WTC11 (cell line): ENCODE measurements around the gene WNK2. TPM values are rescaled to one million over a fixed set of nuclear protein-coding genes. Genes with fewer than 3 reads are reported as not detected.

Experiments used
- ATAC-seq: fragments of 200-7000 bp; cut with Tn5 transposase; 2 replicates; pipeline ENCODE4 v1.10.0; 2021; ENCODE audit warnings: mild to moderate bottlenecking, moderate library complexity
- CTCF ChIA-PET: fragments of 300-600 bp; sonication (Branson Sonifier 250); formaldehyde crosslinking; loops from one replicate; lab custom pipeline; 2021; ENCODE audit warnings: antibody characterized with exemption; lab: Charles Lee
- POLR2A ChIA-PET: fragments of 350-600 bp; sonication (Branson Sonifier 250); formaldehyde crosslinking; loops from one replicate; lab custom pipeline; 2021; ENCODE audit warnings: antibody characterized with exemption; lab: Charles Lee
- DNase-seq: peaks from one replicate; pipeline ENCODE4 v3.0.0; 2021; ENCODE audit warnings: low spot score
- H3K27ac Mint-ChIP-seq: 2 replicates; pipeline ENCODE4 v1.8.0; 2021; ENCODE audit warnings: mixed read lengths
- H3K27me3 Mint-ChIP-seq: 2 replicates; pipeline ENCODE4 v1.8.0; 2021; ENCODE audit warnings: low read depth, mild to moderate bottlenecking, moderate library complexity, mixed read lengths
- H3K36me3 Mint-ChIP-seq: 2 replicates; pipeline ENCODE4 v1.8.0; 2021; ENCODE audit warnings: mixed read lengths
- H3K4me1 Mint-ChIP-seq: 2 replicates; pipeline ENCODE4 v1.8.0; 2022; ENCODE audit warnings: mixed read lengths
- H3K4me3 Mint-ChIP-seq: 2 replicates; pipeline ENCODE4 v1.8.0; 2021; ENCODE audit warnings: mild to moderate bottlenecking, moderate library complexity, mixed read lengths
- H3K9me3 Mint-ChIP-seq: 2 replicates; pipeline ENCODE4 v1.8.0; 2021; ENCODE audit warnings: mixed read lengths
- CREB1 ChIP-seq: sonication (generic); formaldehyde crosslinking; IDR thresholded peaks from 2 replicates; pipeline ENCODE4 v1.8.0; 2023; ENCODE audit warnings: mild to moderate bottlenecking, missing genetic modification reagents
- CREM ChIP-seq: sonication (generic); formaldehyde crosslinking; IDR thresholded peaks from 2 replicates; pipeline ENCODE4 v1.8.1; 2022; ENCODE audit warnings: mild to moderate bottlenecking, missing genetic modification reagents, moderate library complexity
- ELF4 ChIP-seq: sonication (generic); formaldehyde crosslinking; IDR thresholded peaks from 2 replicates; pipeline ENCODE4 v1.8.1; 2022; ENCODE audit warnings: low read depth, mild to moderate bottlenecking, moderate library complexity, missing genetic modification reagents
- FOXP4 ChIP-seq: sonication (generic); formaldehyde crosslinking; IDR thresholded peaks from 2 replicates; pipeline ENCODE4 v1.8.0; 2022; ENCODE audit warnings: mild to moderate bottlenecking, missing genetic modification reagents
- GRHL2 ChIP-seq: fragments of 250-450 bp; sonication (Bioruptor Pico); IDR thresholded peaks from 2 replicates; pipeline ENCODE4 v1.8.0; 2022; ENCODE audit warnings: mild to moderate bottlenecking, moderate library complexity; ENCODE audit not compliant: insufficient replicate concordance, severe bottlenecking
- NFE2L1 ChIP-seq: sonication (generic); formaldehyde crosslinking; IDR thresholded peaks from 2 replicates; pipeline ENCODE4 v1.8.1; 2023; ENCODE audit warnings: missing genetic modification reagents
- NFYB ChIP-seq: sonication (generic); formaldehyde crosslinking; conservative IDR thresholded peaks from 2 replicates; pipeline ENCODE4 v1.8.0; 2022; ENCODE audit warnings: low read depth, missing genetic modification reagents
- SP1 ChIP-seq: sonication (generic); formaldehyde crosslinking; conservative IDR thresholded peaks from 2 replicates; pipeline ENCODE4 v1.8.1; 2022; ENCODE audit warnings: missing genetic modification reagents
- TEAD1 ChIP-seq: sonication (generic); formaldehyde crosslinking; IDR thresholded peaks from 2 replicates; pipeline ENCODE4 v1.8.0; 2022; ENCODE audit warnings: mild to moderate bottlenecking, missing genetic modification reagents
- ZNF396 ChIP-seq: fragments of 250-450 bp; sonication (Bioruptor Pico); IDR thresholded peaks from 2 replicates; pipeline ENCODE4 v1.8.0; 2021; ENCODE audit warnings: mild to moderate bottlenecking, moderate library complexity, borderline replicate concordance
- ZNF425 ChIP-seq: fragments of 250-450 bp; sonication (Bioruptor Pico); conservative IDR thresholded peaks from 2 replicates; pipeline ENCODE4 v1.9.0; 2021; ENCODE audit warnings: mild to moderate bottlenecking
- total RNA-seq: library from RNA; stranded (reverse); gene quantifications from 3 replicates; pipeline ENCODE4 v1.2.3, GENCODE V29; 2021
- TF ChIP-seq, protein P1 (sequence below): sonication (generic); formaldehyde crosslinking; IDR thresholded peaks from 2 replicates; pipeline ENCODE4 v1.8.1; 2022; ENCODE audit warnings: mild to moderate bottlenecking, moderate library complexity, missing genetic modification reagents
- TF ChIP-seq, protein P2 (sequence below): sonication (generic); formaldehyde crosslinking; IDR thresholded peaks from 2 replicates; pipeline ENCODE4 v1.8.1; 2023; ENCODE audit warnings: mild to moderate bottlenecking, moderate library complexity, missing genetic modification reagents
- TF ChIP-seq, protein P3 (sequence below): sonication (generic); formaldehyde crosslinking; IDR thresholded peaks from 2 replicates; pipeline ENCODE4 v1.8.1; 2023; ENCODE audit warnings: mild to moderate bottlenecking, missing genetic modification reagents, moderate library complexity
- TF ChIP-seq, protein P4 (sequence below): sonication (generic); formaldehyde crosslinking; IDR thresholded peaks from 2 replicates; pipeline ENCODE4 v1.8.1; 2022; ENCODE audit warnings: missing genetic modification reagents, borderline replicate concordance
- TF ChIP-seq, protein P5 (sequence below): sonication (generic); formaldehyde crosslinking; IDR thresholded peaks from 2 replicates; pipeline ENCODE4 v1.8.0; 2022; ENCODE audit warnings: mild to moderate bottlenecking, missing genetic modification reagents

The WNK2 gene
- total RNA-seq, 1 experiment from 2014 or later, result 120 TPM

DNA sequence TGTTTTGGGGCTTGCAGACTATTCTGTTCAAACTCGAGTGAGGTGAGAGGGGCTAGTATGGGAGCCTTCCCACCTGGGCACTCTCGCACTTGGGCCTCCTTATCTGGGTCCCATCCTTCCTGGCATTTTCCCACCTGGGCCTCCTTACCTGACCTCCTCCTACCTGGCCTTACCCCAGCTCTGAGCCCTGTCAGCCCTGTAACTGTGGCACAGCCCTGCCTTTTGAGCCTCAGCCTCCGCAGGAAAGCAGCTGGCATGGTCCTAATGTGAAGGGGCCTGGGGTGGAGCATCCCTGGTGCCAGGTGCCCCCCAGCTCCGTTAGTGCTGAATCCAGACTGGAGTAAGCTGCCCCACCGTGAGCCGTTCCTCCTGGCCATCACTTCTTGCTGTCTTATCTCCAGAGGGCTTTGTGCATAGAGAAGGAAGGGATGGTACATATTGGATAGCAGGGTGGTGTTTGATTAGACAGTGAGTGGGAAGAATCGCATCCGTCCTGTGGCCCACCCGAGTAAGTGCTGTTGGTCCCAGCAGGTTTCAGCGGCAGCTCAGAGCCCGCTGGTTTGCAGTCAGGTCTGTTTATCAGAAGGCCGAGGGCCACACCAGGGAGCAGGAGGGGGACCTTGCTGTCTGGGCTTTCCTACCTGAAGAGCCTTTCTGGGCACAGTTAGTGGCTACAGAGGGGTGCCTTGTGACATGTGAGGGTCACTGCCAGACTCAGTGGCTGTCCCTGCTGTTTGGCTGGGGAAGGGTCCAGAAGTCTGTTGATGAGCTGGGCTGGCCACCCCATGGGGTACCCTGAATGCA is 76.5 kb downstream of the WNK2 start:
- POLR2A ChIA-PET, result no interaction called here
- CTCF ChIA-PET, result interaction anchor here (1.0 to 2.1 kb wide), 5 partner anchors 17 to 96 kb away, joined by 3 to 6 read pairs (median 4); no protein-coding TSS in a partner anchor
- Mint-ChIP-seq H3K27me3 (no peaks in the 10 kb centered on the region), H3K27ac (peak overlapping the region; percentile 57; the same call in 1 of the 2 replicates), H3K36me3 (peaks cover 14% of the 10 kb centered on the region), H3K9me3 (no peaks in the 10 kb centered on the region), H3K4me3 (no peak overlapping the region), H3K4me1 (no peaks in the 10 kb centered on the region)
- no peak for TF ChIP-seq CREB1
- no peak for TF ChIP-seq GRHL2
- TF ChIP-seq NFE2L1, result no peak
- TF ChIP-seq CREM (CRISPR knock-in tag), result no peak
- no peak for TF ChIP-seq ELF4 (CRISPR knock-in tag)
- TF ChIP-seq ZNF396, result no peak
- no peak for TF ChIP-seq SP1 (CRISPR knock-in tag)
- no peak for TF ChIP-seq ZNF425 (CRISPR knock-in tag)
- TF ChIP-seq, protein P1, sequence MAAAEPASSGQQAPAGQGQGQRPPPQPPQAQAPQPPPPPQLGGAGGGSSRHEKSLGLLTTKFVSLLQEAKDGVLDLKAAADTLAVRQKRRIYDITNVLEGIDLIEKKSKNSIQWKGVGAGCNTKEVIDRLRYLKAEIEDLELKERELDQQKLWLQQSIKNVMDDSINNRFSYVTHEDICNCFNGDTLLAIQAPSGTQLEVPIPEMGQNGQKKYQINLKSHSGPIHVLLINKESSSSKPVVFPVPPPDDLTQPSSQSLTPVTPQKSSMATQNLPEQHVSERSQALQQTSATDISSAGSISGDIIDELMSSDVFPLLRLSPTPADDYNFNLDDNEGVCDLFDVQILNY (CRISPR knock-in tag), result no peak
- TF ChIP-seq, protein P2, sequence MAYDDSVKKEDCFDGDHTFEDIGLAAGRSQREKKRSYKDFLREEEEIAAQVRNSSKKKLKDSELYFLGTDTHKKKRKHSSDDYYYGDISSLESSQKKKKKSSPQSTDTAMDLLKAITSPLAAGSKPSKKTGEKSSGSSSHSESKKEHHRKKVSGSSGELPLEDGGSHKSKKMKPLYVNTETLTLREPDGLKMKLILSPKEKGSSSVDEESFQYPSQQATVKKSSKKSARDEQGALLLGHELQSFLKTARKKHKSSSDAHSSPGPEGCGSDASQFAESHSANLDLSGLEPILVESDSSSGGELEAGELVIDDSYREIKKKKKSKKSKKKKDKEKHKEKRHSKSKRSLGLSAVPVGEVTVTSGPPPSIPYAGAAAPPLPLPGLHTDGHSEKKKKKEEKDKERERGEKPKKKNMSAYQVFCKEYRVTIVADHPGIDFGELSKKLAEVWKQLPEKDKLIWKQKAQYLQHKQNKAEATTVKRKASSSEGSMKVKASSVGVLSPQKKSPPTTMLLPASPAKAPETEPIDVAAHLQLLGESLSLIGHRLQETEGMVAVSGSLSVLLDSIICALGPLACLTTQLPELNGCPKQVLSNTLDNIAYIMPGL (CRISPR knock-in tag), result no peak
- TF ChIP-seq, protein P3, sequence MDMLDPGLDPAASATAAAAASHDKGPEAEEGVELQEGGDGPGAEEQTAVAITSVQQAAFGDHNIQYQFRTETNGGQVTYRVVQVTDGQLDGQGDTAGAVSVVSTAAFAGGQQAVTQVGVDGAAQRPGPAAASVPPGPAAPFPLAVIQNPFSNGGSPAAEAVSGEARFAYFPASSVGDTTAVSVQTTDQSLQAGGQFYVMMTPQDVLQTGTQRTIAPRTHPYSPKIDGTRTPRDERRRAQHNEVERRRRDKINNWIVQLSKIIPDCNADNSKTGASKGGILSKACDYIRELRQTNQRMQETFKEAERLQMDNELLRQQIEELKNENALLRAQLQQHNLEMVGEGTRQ, result no peak
- TF ChIP-seq, protein P4, sequence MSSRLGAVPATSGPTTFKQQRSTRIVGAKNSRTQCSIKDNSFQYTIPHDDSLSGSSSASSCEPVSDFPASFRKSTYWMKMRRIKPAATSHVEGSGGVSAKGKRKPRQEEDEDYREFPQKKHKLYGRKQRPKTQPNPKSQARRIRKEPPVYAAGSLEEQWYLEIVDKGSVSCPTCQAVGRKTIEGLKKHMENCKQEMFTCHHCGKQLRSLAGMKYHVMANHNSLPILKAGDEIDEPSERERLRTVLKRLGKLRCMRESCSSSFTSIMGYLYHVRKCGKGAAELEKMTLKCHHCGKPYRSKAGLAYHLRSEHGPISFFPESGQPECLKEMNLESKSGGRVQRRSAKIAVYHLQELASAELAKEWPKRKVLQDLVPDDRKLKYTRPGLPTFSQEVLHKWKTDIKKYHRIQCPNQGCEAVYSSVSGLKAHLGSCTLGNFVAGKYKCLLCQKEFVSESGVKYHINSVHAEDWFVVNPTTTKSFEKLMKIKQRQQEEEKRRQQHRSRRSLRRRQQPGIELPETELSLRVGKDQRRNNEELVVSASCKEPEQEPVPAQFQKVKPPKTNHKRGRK, result no peak
- TF ChIP-seq, protein P5, sequence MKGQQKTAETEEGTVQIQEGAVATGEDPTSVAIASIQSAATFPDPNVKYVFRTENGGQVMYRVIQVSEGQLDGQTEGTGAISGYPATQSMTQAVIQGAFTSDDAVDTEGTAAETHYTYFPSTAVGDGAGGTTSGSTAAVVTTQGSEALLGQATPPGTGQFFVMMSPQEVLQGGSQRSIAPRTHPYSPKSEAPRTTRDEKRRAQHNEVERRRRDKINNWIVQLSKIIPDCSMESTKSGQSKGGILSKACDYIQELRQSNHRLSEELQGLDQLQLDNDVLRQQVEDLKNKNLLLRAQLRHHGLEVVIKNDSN, result no peak
- TF ChIP-seq NFYB (CRISPR knock-in tag), result no peak
- no peak for TF ChIP-seq TEAD1 (CRISPR knock-in tag)
- TF ChIP-seq FOXP4 (CRISPR knock-in tag), result no peak
- ATAC-seq (no peak), DNase-seq (no peak)
